ENCODE measurements around the gene TUT4.

TUT4 gene

DNA sequence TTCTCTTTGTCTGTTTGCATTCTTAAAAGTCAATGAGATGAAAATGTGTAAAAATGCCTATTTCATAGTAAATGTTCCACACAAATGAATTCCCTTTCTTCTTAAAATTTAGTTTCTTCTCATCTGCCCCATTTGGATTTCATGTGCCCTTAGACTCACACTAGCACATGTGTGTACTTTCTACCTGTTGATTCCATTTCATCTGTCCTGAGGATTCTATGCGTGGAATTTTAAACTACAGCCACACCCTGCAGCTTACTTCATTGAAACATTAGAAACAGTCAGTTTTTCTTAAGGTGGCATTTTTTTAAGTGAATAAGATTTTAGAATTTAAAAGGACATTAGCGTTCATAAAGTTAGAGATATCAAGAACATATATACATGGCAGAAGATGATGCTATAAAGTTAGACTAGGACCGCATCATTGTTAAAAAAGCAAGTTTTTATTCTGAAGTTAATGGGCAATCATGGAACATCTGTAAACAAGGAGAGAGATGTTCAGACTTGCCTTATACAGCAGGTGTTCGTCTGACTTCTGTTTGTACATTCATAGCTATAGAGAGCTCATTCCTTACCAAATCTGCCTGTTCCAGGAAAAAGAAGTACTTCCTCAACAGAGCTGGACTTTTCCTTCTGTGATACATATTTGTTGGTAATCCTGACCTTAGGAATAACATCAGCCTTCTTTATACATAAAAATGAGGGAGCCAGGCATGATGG lies 3.9 kb upstream of the TUT4 start:
- no peak overlapping the region for H3K27ac ChIP-seq
- TF ChIP-seq, protein P1, sequence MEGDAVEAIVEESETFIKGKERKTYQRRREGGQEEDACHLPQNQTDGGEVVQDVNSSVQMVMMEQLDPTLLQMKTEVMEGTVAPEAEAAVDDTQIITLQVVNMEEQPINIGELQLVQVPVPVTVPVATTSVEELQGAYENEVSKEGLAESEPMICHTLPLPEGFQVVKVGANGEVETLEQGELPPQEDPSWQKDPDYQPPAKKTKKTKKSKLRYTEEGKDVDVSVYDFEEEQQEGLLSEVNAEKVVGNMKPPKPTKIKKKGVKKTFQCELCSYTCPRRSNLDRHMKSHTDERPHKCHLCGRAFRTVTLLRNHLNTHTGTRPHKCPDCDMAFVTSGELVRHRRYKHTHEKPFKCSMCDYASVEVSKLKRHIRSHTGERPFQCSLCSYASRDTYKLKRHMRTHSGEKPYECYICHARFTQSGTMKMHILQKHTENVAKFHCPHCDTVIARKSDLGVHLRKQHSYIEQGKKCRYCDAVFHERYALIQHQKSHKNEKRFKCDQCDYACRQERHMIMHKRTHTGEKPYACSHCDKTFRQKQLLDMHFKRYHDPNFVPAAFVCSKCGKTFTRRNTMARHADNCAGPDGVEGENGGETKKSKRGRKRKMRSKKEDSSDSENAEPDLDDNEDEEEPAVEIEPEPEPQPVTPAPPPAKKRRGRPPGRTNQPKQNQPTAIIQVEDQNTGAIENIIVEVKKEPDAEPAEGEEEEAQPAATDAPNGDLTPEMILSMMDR (conservative IDR thresholded peaks at IDR 0.05), result no peak

DNA sequence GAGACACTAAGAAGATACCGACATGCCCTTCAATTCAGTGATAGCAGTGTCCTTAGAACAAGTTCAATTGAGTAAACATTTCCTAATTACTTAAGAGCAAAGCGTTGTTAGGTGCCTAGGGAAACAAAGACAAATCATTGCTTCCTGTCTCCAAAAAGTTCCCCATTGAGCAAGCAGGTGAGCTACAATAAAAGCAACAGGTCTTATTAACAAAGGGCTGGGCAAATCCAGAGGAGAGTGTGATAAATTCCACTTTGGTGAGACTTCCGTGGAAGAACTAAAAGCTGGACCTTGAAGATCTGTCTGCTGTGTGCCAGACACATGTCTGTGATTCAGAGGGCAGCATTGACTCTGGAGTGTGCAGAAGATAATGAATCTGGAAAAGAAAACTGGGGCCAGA lies 1.9 kb upstream of the TUT4 start:
- TF ChIP-seq, protein P1 (conservative IDR thresholded peaks at IDR 0.05), result no peak
- H3K27ac ChIP-seq, result peak overlapping the region; percentile 91

DNA sequence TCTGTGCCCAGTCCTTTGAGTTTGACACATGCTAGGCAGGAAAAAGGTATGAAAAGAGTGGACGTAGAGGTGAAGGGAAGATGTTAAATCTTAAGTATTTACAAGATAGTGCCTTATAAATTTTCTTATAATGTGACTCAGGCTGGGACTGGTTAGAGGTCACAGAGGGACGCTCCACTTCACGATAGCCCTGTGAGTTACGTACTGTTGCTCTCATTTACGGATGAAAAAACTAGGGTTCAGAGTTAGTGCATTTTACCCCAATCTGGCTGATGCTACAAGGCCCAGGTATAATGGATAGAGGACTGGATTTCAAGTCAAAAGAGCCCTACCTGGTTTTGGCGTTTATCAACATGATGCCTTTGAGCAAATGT lies 1.4 kb upstream of the TUT4 start:
- peak overlapping the region; percentile 91 for H3K27ac ChIP-seq

DNA sequence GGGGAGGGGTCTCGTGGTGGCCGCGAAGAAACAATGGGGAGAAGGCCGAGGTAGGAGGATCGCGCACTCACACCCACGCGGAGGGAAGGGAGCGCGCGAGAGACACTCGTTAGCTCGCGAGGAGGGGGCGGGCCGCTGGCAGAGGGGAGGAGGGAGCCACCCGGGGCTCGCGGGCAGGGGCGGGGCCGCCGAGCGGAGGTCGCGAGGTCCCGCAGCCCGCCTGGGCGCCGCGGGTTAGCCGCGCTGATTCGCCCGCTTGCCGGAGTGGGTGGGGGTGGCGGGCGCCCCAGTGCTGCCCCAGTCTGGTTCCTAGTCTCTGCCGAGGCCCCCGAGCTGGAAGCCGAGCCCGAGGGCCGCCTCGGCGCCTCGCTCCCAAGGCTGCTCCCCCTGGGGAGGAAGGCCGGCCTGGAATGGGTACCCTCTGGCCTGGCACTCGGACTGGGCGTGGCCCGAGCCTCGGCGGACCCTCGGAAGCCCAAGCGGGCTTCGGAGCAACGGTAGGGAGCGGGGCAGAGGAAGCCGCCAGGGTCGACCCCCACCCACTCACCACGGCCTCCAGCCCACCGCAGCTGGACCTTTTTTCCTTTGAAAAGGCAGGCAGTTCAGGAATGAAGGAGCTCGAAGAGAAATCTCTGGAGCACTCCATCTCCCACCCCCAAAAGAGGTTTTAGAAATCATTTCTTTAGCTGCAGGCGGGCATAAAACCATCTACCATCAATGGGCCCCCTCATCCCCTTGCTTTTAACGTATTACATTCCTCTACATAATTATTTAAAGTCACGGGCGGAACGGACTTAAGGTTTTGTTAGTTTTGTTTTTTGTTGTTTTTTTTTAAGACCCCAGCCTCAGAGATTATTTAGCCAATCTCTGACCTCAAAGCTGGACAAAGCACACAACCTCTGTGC lies 722 bp upstream of the TUT4 start:
- TF ChIP-seq, protein P1 (conservative IDR thresholded peaks at IDR 0.05), result no peak
- peak overlapping the region; percentile 91 for H3K27ac ChIP-seq

More for the DNA sequence above, 1.4 kb upstream of the TUT4 start:
- TF ChIP-seq, protein P1 (conservative IDR thresholded peaks at IDR 0.05), result no peak

GRCh38 chr1:52552236-52552504 lies 722 bp downstream of the TUT4 start:
- TF ChIP-seq, protein P1 (conservative IDR thresholded peaks at IDR 0.05), result no peak
- H3K27ac ChIP-seq, result peak overlapping the region; percentile 91

GRCh38 chr1:52551507-52552235 lies 1.2 kb downstream of the TUT4 start:
- TF ChIP-seq, protein P1 (conservative IDR thresholded peaks at IDR 0.05), result no peak
- H3K27ac ChIP-seq, result peak overlapping the region; percentile 91

GRCh38 chr1:52550447-52550846 lies 2.4 kb downstream of the TUT4 start:
- TF ChIP-seq, protein P1 (conservative IDR thresholded peaks at IDR 0.05), result no peak
- no peak overlapping the region for H3K27ac ChIP-seq

Measured in VCaP (cell line).